ENCODE data around the gene ARHGAP15.

GRCh38 chr2:143792602-143793001 lies 663.4 kb downstream of the ARHGAP15 start:
- TF ChIP-seq CTCF (IDR thresholded peaks at IDR 0.05) (no peak), POLR2A (IDR thresholded peaks at IDR 0.05) (no peak)

Measured in adrenal gland (tissue), 5 donors.